GM23338 (cell line): ENCODE results near the gene EXOSC7. TPM values are rescaled to one million over a fixed set of nuclear protein-coding genes. Genes with fewer than 3 reads are reported as not detected.

ENCODE experiments used
- ATAC-seq: fragments of 200-7000 bp; cut with Tn5 transposase; 3 replicates; pipeline ENCODE4 v1.9.1; 2020
- DNase-seq: peaks from one replicate; pipeline ENCODE4 v3.0.0-alpha.2; 2015; ENCODE audit warnings: low spot score
- H2AFZ ChIP-seq: fragments of 200-600 bp; sonication (generic); 2 replicates; pipeline ENCODE4 v1.8.0; 2016; ENCODE audit warnings: antibody characterized with exemption, mild to moderate bottlenecking, moderate library complexity
- H3F3A ChIP-seq: fragments of 200-600 bp; sonication (generic); replicated peaks from 2 replicates; pipeline ENCODE4 v1.8.0; 2017; ENCODE audit warnings: antibody characterized with exemption, mixed run types, low read depth
- H3K27ac ChIP-seq: fragments of 200-600 bp; sonication (generic); 2 replicates; pipeline ENCODE4 v1.6.1; 2016; ENCODE audit warnings: low read depth
- H3K27me3 ChIP-seq: fragments of 200-600 bp; sonication (generic); 2 replicates; pipeline ENCODE4 v1.8.0; 2016; ENCODE audit warnings: mild to moderate bottlenecking, mixed run types, moderate library complexity; ENCODE audit not compliant: insufficient read depth
- H3K36me3 ChIP-seq: fragments of 200-600 bp; sonication (generic); 2 replicates; pipeline ENCODE4 v1.8.0; 2016; ENCODE audit warnings: mild to moderate bottlenecking; ENCODE audit not compliant: insufficient read depth
- H3K4me1 ChIP-seq: fragments of 200-600 bp; sonication (generic); 2 replicates; pipeline ENCODE4 v1.8.0; 2016; ENCODE audit warnings: mild to moderate bottlenecking, moderate library complexity; ENCODE audit not compliant: insufficient read depth
- H3K4me2 ChIP-seq: fragments of 200-600 bp; sonication (generic); 2 replicates; pipeline ENCODE4 v1.7.1; 2017; ENCODE audit warnings: mixed run types
- H3K4me3 ChIP-seq: fragments of 200-600 bp; sonication (generic); 2 replicates; pipeline ENCODE4 v1.6.1; 2016; ENCODE audit warnings: mixed run types
- H3K79me2 ChIP-seq: fragments of 200-600 bp; sonication (generic); replicated peaks from 2 replicates; pipeline ENCODE4 v1.8.0; 2017; ENCODE audit warnings: mild to moderate bottlenecking; ENCODE audit not compliant: insufficient read depth
- H3K9me2 ChIP-seq: fragments of 200-600 bp; sonication (generic); 2 replicates; pipeline ENCODE4 v1.8.0; 2017; ENCODE audit not compliant: insufficient read depth
- H4K20me1 ChIP-seq: fragments of 200-600 bp; sonication (generic); replicated peaks from 2 replicates; pipeline ENCODE4 v1.8.0; 2017; ENCODE audit warnings: mild to moderate bottlenecking; ENCODE audit not compliant: insufficient read depth
- H3K27ac Mint-ChIP-seq: 2 replicates; pipeline ENCODE4 v1.8.0; 2020; ENCODE audit warnings: inconsistent platforms, mild to moderate bottlenecking, moderate library complexity, mixed read lengths
- H3K27me3 Mint-ChIP-seq: 3 replicates; pipeline ENCODE4 v1.8.0; 2022; ENCODE audit warnings: low read depth, mild to moderate bottlenecking, moderate library complexity, mixed read lengths, inconsistent platforms; ENCODE audit not compliant: insufficient read depth, poor library complexity
- H3K36me3 Mint-ChIP-seq: 3 replicates; pipeline ENCODE4 v1.8.0; 2021; ENCODE audit warnings: low read depth, mild to moderate bottlenecking, inconsistent platforms, moderate library complexity, mixed read lengths
- H3K4me1 Mint-ChIP-seq: 3 replicates; pipeline ENCODE4 v1.8.0; 2020; ENCODE audit warnings: mild to moderate bottlenecking, inconsistent platforms, mixed read lengths
- H3K4me3 Mint-ChIP-seq: 3 replicates; pipeline ENCODE4 v1.8.0; 2021; ENCODE audit warnings: moderate library complexity, mild to moderate bottlenecking, inconsistent platforms, mixed read lengths
- H3K9me3 Mint-ChIP-seq: 3 replicates; pipeline ENCODE4 v1.8.0; 2020; ENCODE audit warnings: moderate library complexity, mild to moderate bottlenecking, inconsistent platforms, mixed read lengths
- CTCF ChIP-seq, 2 experiments: fragments of 200-600 bp in 1 of 2; sonication (generic) in 1 of 2; conservative IDR thresholded peaks; 2 replicates each; pipeline versions ENCODE4 v1.5.1 to v1.6.1; 2016 to 2017; ENCODE audit warnings: antibody characterized with exemption in 2 of 2, low read depth in 2 of 2, mild to moderate bottlenecking in 2 of 2, moderate library complexity in 1 of 2
- EZH2 ChIP-seq: fragments of 200-600 bp; sonication (generic); IDR thresholded peaks from one replicate; pipeline ENCODE4 v1.8.0; 2017; ENCODE audit warnings: antibody characterized with exemption, mild to moderate bottlenecking, low read depth; ENCODE audit not compliant: unreplicated experiment
- EZH2phosphoT487 ChIP-seq: fragments of 200-600 bp; sonication (generic); IDR thresholded peaks from one replicate; pipeline ENCODE4 v1.8.1; 2018; ENCODE audit warnings: antibody characterized with exemption; ENCODE audit not compliant: unreplicated experiment
- JUNB ChIP-seq: IDR thresholded peaks from one replicate; pipeline ENCODE4 v1.6.1; 2016; ENCODE audit warnings: antibody characterized with exemption; ENCODE audit not compliant: unreplicated experiment
- POLR2AphosphoS5 ChIP-seq: IDR thresholded peaks from 2 replicates; pipeline ENCODE4 v1.6.1; 2016; ENCODE audit warnings: antibody characterized with exemption, low read depth
- polyA plus RNA-seq: library from polyadenylated mRNA; unstranded; fragments of >200 nt; fragmentation: Nextera tagmentation; extraction: Ambion mirVana; gene quantifications from 2 replicates; pipeline ENCODE4 v1.2.1, GENCODE V29; 2016
- total RNA-seq: library from RNA; depleted of rRNA; stranded (reverse); fragments of >200 nt; shearing (Covaris generic); gene quantifications from 2 replicates; pipeline ENCODE4 v1.2.3, GENCODE V29; 2014

EXOSC7 gene
- total and polyA plus RNA-seq, 2 experiments from 2014 or later, result 84.8 to 120 TPM

- no peak for TF ChIP-seq CTCF (conservative IDR thresholded peaks at IDR 0.05; ENCODE audit: low read depth in 2 of 2)
- no peak for TF ChIP-seq JUNB
- TF ChIP-seq POLR2AphosphoS5, result no peak
These were observed 15.3 kb downstream of the EXOSC7 start (continued) for GRCh38 chr3:44991326-44991725.

- no peak overlapping the region for H2AFZ ChIP-seq
- Mint-ChIP-seq H3K27ac (peak overlapping the region; percentile 34), H3K4me3 (peak overlapping the region; percentile 14; the same call in 2 of the 3 replicates), H3K9me3 (no peaks in the 10 kb centered on the region; the same call in 2 of the 3 replicates), H3K27me3 (no peaks in the 10 kb centered on the region), H3K4me1 (peaks cover 39% of the 10 kb centered on the region), H3K36me3 (peaks cover 82% of the 10 kb centered on the region)
- ATAC-seq (peak; percentile 81), DNase-seq (peak; percentile 77)
- 0 out of 2 replicates have a peak, but pooled peaks cover 4% of the 10 kb centered on the region for H3F3A ChIP-seq
- H3K27ac ChIP-seq, result no peak overlapping the region; the same call in 1 of the 2 replicates
- H3K79me2 ChIP-seq, result peaks cover 64% of the 10 kb centered on the region
- no peaks in the 10 kb centered on the region for H3K27me3 ChIP-seq
- no peak overlapping the region for H3K4me3 ChIP-seq
- H4K20me1 ChIP-seq, result peaks cover 30% of the 10 kb centered on the region
- H3K4me1 ChIP-seq, result peaks cover 28% of the 10 kb centered on the region
- H3K36me3 ChIP-seq, result peaks cover 21% of the 10 kb centered on the region; the same call in 1 of the 2 replicates
- peak overlapping the region; percentile 61 for H3K4me2 ChIP-seq
- no peak for TF ChIP-seq POLR2AphosphoS5
- peak; percentile 81 to 98 for TF ChIP-seq CTCF (conservative IDR thresholded peaks at IDR 0.05; ENCODE audit: low read depth in 2 of 2)
- H3K9me2 ChIP-seq, result peaks cover 4% of the 10 kb centered on the region; the same call in 1 of the 2 replicates
These were observed 16.8 kb downstream of the EXOSC7 start for GRCh38 chr3:44992555-44993470.

- peaks cover 22% of the 10 kb centered on the region for H4K20me1 ChIP-seq
These were observed 17.6 kb downstream of the EXOSC7 start for GRCh38 chr3:44993471-44994205.

More at GRCh38 chr3:44993471-44994205, 17.6 kb downstream of the EXOSC7 start:
- H3K27me3 ChIP-seq, result no peaks in the 10 kb centered on the region
- peak overlapping the region; percentile 34 for H3K27ac Mint-ChIP-seq
- 0 out of 2 replicates have a peak, but pooled peaks cover 4% of the 10 kb centered on the region for H3F3A ChIP-seq
- peaks cover 2% of the 10 kb centered on the region; the same call in 1 of the 2 replicates for H3K9me2 ChIP-seq
- peaks cover 31% of the 10 kb centered on the region for H3K4me1 Mint-ChIP-seq
- peak overlapping the region; percentile 15; the same call in 1 of the 2 replicates for H3K27ac ChIP-seq
- H3K4me3 Mint-ChIP-seq, result peak overlapping the region; percentile 4; the same call in 2 of the 3 replicates
- peak; percentile 64 for ATAC-seq
- H3K4me3 ChIP-seq, result no peak overlapping the region
- DNase-seq, result no peak
- H3K4me2 ChIP-seq, result peak overlapping the region; percentile 61
- H3K79me2 ChIP-seq, result peaks cover 56% of the 10 kb centered on the region
- peaks cover 25% of the 10 kb centered on the region for H3K4me1 ChIP-seq
- H3K9me3 Mint-ChIP-seq, result no peaks in the 10 kb centered on the region
- no peak for TF ChIP-seq CTCF (conservative IDR thresholded peaks at IDR 0.05; ENCODE audit: low read depth in 2 of 2)
- TF ChIP-seq JUNB, result no peak
- TF ChIP-seq EZH2phosphoT487, result no peak
- no peak for TF ChIP-seq EZH2
- H3K36me3 ChIP-seq, result peaks cover 28% of the 10 kb centered on the region
- peaks cover 86% of the 10 kb centered on the region for H3K36me3 Mint-ChIP-seq
- H2AFZ ChIP-seq, result no peak overlapping the region
- H3K27me3 Mint-ChIP-seq, result no peaks in the 10 kb centered on the region
